GM21367 (cell line): ENCODE results near the gene GRIK3.
"Not testable (repeated sequence)": the region's sequence is repeated elsewhere in the genome, so short reads cannot be mapped to it uniquely, and the experiment has no call there.

ENCODE experiments used
- ATAC-seq: cut with Tn5 transposase; IDR thresholded peaks from one replicate; pipeline ENCODE4 v1.9.1; 2021; ENCODE audit not compliant: unreplicated experiment

The GRIK3 gene

DNA sequence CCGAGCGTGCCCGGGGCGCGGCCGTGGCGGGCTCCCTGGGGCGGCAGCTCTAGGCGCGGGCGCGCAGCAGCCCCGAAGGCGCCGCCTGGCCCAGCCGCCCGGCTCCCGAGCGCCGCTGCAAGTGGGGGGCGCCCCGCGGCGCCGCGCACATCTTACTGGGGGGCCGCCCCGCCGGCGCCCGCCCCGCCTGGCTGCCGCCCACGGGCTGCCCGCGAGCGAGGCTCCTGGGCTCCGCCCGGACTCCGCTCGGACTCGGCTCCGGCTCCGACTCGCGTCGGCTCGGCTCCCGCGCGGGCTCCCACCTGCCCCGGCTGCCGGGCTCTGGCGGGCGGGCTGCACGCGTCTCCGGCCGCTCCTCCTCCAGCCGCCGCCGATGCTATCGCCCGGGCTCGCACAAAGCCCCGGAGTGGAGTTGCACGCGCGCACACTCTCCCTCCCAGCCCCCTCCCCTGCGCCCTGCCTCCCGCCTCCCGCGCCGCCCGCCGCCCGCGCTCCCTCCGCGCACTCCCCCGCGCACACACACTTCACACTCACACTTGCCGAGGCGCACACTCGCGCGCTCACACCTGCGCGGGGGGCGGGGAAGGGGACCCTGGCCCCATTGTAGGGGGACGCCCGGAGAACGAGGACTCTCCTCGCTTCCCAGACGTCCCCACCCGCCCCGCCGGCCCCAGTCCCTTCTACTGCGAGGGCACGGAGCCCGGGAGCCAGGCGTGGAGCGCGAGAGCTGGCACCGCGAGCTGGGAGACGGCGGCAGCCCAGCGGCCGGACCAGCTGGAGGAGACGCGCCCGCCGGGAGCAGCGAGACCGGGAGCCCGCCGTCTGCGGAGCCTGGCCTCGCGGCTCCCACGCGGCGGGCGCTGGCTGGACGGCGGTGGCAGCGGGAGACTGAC is at the start of gene GRIK3:
GRIK3 (minus strand) TSS at position 395 of the 893 bp plus-strand sequence. CDS start 407 bp downstream, outside the sequence.
- no peak for ATAC-seq

DNA sequence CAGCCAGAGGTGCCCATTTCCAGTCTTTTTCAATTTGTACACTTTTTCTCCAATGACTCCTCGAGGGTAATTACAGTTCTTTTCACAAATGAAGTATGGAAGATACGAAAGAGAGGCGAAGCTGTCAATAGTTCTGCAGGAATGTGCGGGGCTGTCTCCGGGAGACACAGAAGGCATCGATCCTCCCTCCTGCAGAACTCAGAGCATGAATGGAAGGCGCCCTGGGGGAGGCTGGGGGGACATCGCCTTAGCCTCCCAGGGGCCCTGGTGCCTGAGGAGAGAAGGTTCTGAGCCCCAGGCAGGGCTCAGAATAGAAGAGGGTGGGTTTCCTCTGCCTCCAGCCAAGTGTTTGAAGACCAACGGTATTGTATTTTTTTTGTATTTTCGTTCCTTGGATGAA is 49.7 kb upstream of the GRIK3 start:
- ATAC-seq, result no peak

DNA sequence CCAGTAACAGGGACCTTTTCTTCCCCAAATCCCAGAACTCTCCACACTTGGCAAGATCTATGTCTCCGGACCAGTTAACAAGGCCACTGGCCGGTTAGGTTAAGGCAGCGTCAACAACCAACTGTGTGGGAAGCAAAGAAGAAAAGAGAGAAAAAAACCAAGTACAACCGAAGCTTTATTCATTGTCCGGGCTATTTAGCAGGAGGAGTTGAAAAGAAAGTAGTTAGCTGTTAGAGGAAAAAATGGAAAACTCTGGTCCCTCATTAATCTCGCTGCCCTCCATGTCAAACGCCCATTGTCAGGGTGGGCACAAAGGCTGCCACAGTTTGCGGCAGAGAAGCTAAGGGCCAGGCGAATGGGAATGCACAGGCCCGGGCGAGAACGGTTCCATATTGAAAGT is 49.3 kb upstream of the GRIK3 start:
- no peak for ATAC-seq

DNA sequence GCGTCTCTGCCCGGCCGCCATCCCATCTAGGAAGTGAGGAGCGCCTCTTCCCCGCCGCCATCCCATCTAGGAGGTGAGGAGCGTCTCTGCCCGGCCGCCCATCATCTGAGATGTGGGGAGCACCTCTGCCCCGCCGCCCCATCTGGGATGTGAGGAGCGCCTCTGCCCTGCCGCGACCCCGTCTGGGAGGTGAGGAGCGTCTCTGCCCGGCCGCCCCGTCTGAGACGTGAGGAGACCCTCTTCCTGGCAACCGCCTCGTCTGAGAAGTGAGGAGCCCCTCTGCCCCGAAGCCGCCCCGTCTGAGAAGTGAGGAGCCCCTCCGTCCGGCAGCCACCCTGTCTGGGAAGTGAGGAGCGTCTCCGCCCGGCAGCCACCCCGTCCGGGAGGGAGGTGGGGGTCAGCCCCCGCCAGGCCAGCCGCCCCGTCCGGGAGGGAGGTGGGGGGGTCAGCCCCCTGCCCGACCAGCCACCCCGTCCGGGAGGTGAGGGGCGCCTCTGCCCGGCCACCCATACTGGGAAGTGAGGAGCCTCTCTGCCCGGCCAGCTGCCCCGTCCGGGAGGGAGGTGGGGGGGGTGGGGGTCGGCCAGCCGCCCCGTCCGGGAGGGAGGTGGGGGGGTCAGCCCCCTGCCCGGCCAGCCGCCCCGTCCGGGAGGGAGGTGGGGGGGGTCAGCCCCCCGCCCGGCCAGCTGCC is 46.1 kb upstream of the GRIK3 start:
- not testable (repeated sequence) for ATAC-seq

DNA sequence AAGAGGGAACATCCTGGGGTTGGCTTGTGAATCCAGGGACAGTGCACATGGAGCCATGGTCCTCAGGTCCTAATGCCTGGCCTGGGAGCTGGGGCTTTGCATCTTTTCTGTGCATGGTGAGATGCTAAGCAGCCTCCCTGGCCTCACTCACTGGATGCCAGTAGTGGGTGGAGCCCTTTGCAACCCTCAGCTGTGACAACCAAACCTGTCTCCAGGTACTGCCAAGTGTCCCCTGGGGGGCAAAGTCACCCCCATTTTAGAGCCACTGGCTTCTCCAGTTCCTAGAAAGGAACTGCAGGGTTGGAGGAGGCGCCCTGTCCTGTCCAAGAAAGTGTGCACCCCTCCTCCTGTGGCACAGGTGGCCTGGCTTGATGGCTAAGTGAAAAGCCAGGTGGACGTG is 44.6 kb upstream of the GRIK3 start:
- ATAC-seq, result no peak

DNA sequence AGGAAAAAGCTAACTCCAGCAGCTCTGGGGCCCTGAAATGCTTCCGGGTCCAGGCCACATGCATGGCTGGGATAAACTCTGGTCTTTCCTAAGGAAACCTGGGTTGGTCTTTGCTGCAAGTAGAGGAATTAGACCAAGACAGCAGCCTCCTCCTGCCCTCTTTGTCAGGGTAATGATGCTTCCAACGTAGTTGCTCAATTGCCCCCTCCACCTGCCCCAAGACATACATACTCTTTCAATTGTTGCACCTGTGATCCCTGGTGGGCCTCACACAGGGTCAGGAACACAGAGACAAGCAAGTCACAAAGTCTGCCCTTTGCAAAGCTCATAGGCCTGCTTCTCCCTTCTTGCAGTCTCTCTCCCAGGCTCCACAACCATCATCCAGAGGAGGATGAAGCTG is 41.9 kb upstream of the GRIK3 start:
- no peak for ATAC-seq

DNA sequence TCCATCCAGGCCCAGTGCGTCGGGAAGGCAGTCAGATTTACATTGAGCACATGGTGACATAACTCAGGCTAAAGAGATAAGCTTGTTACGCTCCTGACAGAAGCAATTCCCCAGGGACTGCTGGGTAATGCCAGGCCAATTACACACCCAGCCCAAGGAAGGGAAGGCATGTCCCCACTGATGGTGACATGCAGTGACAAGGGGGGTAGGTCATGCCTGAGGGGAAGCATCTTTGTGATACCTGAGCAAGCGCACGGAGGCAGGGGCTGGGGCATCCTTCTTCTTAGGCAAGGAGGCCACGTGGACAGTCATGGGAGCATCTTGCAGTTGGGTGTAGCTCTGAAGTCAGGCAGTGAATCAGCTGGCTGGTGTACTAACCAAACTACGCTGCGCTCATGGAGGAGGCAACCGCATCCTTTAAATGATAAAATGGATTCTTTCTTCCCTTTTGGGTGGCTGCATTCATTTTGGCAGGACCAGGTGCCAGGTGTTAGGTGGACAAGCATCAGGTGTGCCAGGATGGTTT is 39.6 kb upstream of the GRIK3 start:
- no peak for ATAC-seq

DNA sequence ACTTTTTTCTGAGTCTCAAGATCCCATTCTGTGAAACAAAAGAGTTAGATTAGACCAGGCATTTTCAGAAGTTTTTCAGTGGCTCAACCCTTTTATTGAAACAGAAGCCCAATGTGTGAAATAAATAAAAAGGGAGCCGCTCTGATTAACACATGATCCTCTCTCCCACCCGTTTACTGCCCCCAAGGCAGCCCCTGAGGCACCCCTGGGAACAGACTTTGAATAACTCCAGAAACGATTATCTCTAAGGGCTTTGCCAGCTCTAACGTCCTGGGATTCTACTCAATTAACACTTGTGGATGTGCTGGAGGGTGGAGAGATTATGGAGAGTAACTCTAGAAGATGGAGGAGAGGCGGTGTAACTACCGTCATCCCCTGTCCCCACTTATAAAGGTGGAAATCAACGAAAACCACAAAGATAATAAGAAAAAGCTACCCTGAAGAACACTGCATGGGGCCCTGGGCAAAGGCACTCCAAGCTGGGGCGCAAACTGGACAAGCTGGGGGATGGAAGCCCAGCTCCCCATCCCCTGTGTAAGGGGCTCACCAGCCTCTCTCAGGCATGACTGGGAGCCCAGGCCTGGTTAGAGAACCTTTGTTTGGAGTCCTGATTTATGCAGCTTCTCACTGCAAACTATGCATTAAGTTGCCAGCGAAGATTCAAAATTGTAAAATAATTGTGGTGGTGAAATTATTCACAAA is 39.0 kb upstream of the GRIK3 start:
- no peak for ATAC-seq

DNA sequence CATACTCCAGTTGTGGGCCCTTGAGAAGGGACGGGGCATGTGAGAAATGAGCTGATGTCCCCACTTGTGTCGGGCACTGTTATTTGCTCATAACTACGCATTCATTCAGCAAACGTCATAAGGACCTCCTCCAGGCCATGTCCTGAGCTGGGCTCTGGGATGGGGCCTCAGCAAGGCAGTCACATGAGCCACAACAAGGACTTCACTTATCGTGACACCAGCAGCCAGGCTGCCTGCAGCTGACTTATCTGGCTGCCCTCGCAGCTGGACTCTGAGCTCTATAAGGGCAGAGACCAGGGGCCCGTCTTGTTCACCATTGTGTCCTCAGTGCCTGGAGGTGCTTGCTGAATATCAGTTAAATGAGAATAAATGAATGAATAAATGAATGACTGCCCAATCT is 37.5 kb upstream of the GRIK3 start:
- no peak for ATAC-seq

DNA sequence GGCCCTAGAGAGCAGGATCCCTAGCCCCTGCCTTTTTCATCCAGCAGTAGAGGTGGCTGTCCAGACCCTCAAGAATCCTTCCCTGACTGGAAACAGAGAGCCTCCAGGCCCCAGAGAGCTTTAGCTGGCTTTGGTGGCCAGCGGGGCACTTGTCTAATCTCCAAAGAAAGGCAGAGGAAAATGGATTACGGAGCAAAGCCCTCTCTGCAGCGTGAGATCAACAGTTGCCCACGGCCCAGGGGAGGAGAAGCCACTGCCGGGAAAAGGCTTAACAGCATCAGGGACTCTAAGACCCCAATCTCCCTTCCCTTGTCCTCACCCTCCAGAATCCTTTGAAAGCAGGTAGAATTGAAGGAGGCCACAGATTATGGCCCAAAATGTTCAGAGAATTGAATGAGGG is 35.8 kb upstream of the GRIK3 start:
- no peak for ATAC-seq

DNA sequence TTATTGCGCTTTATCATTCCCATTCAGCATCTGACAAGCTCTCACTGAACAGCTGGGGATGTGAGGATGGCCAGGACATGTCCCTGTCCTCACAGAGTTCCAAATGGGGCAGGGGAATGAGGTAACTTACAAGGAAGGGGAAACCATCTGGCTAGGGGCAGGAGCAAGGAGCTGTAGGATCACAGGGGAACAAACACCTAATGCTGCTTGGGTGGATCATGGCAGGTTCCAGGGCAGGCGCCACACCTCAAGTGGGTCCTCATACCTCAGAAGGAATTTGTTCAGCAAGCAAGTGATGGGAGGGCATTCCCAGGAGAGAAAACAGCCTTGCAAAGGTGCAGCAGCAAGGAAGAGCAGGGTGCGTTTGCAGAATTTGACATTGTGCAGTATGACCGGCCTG is 35.1 kb upstream of the GRIK3 start:
- ATAC-seq, result no peak

DNA sequence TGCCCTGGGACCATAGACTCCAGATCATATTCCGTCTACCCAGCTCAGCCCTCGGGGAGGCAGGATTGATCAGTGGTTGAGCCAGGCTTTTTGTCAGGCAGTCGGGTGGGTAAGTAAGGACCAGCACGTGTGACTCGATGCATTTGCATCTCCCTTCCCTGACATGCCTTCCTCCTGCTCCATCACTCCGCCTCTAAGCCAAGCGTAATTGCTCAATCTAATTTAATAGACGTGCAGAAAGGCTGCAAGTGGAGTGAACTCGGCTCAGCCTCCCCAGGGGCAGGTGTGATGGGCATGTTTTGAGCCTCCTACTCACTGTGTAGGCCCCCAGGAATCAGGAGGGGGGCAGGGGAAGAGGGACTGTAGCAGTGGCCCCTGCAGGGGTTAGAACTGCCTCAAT is 34.6 kb upstream of the GRIK3 start:
- ATAC-seq, result no peak

DNA sequence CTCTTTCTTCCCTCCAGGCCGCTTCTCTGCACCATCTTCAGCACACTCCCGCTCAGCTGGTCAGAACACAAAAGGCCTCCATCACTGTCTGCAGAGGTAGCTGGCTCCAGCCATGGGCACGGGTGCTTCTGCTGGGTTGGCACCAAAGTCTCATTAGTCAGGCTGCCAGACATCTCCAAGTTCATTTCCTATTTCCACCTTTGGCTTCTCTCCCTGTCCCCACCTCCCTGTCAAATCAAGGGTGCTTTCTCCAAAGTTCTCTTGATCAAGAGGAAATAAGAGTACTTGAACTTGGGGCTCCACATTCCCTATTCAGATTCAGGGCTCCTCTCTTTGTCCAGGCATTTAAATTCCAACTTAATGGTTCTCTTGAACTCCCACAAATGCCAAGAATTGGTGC is 33.9 kb upstream of the GRIK3 start:
- no peak for ATAC-seq

DNA sequence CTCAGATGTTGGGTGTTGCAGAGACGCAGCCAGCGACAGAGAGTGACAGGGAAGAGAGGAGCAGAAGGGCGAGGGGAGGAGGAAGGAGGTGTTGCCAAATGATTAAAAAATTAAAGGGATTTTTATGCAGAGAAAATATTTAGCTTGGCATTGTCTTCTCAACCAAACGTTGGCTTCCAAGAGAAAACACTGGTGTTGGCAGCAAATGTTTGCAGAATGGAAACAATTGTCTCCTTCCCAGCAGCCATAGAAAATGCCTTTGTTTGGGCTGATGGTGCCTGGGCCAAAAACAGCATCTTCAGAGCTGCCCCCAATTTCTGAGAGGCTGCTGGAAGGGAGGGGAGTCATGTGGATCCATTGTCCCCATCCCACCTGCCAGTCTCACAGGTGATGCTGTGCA is 29.7 kb upstream of the GRIK3 start:
- no peak for ATAC-seq

DNA sequence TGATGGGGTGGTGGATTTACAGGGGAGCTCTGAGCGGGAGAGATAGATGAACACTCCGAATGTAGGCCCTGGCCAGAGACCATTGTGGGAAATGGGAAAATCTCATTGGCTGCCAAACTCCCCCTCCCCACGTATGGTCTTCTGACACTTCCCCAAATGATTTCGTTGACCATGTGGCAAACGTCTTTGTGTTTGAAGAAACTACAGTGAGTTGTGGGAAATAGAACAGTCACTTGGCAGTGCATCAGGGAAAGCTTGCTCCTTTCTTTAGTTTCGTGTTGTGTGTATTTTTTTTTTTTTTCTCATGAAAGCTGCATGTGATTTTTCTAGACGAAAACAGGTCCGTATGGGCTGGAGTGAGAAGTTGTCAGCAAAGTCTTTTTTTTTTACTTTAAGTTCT is 25.0 kb upstream of the GRIK3 start:
- ATAC-seq, result no peak

DNA sequence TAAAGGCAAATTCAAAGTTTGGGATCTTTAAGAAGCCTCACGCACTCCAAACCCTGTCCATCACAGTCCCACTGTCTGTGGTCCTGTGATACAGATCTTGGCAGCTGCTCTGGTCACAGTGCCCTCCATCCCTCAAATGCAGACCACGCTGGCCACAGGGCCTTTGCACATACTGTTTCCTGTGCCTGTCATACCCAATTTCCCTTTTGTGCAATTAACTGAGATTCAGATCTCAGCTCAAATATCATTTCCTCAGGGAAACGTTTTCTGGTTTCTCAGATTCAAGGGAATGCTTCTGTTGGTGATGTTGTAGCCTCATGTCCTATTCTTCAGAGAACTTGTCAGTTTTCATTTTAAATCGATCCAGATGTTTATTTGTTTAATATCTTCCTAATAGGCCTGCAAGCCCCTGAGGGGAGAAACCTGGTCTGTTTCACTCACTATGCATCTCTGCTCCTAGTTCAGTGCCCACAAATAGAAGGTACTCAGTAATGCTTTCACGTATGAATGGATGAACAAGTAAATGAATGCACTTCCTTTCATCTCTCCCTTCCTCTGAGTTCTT is 24.2 kb upstream of the GRIK3 start:
- ATAC-seq, result no peak

DNA sequence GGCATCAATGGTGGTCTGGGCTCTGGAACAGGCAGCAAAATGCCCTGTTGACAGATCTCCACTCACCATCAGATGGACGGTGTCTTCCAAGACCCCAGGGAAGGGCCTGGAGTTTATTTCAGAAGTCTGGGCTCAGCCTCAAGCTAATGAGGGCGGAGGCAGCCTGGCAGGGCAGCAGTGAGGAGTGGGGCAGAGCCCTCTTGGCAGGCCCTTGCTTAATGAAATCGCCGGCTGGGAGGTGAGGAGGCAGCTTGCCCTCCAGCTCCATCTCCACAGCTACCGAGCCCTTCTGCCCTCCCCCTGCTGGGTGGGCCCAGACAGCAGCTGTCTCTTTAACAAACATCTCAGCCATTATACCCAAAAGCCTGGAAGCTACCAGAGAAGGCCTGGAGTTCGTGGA is 22.0 kb upstream of the GRIK3 start:
- no peak for ATAC-seq

DNA sequence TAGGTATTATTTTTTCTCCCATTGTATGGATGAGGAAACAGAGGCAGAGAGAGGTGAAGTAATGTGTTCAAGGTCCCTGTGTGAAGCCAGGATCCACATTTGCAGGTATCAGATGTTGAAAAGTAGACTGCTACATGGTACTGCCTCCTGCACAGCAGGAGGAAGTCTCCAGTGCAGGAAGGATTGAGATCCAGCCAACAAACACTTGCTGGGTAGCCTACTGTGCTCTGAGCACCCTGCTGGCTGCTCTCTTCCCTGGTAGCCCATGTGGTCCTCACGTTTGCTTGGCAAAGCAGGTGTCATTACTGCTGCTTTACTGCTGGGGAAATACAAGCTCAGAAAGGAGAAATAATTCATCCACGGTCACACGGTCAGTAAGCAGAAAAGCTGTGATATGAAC is 21.3 kb upstream of the GRIK3 start:
- ATAC-seq, result no peak

DNA sequence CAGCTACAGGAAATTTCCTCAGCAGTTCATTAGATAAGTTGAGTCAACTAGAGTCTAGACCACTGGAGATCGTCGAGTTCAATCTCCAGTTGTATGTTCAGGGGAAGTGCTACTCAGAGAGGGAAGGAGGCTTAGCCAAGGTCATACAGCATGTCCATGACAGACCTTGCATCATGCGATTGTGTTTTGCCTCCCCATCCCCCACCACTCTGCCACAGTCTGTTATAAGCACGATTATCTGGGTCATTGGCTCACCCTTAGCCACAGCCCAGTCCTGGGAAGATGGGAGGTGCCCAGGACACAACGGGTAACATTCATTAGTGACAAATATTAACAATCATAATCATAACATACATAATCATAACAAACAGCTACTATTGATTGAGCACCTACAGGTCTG is 18.9 kb upstream of the GRIK3 start:
- ATAC-seq, result no peak

DNA sequence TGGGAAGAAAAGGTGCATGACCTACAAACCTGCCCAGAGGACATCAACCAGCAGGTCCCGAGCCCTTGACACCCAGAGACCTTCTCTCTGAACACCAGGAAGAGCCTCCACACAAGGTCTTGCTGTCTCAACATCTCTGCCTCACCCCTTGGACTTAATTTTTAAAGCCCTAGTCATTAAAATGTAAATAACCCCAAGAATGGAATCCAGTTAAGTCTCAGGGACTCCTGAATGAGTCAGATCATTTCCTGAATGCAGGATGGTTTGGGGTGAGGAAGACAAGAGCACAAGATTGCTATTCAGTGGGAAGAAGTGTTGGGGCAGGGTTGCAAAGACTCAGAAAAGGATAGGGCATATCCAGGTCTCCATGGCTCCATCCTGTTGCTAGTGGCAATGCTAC is 17.8 kb upstream of the GRIK3 start:
- no peak for ATAC-seq

DNA sequence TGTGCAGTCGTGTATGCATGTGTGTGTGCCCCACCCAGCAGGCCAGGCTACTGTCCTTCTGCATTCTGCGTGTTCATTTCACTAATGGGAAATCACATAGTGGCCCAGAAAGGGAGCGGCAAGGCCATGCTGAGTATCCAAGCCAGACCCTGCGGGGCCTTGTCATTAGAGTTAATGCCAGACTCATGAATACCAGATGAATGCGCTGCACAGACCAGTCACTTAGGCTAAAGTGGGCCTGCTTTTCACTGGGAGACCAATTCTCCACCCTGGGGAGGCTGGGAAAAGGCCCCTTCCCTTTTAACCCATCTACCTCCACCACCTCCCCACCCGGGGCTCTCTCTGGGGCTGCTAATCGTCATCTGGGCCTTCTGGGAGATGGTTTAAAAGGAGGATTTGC is 17.0 kb upstream of the GRIK3 start:
- no peak for ATAC-seq
